Limb (tissue), 2 donors: Measurements from ENCODE around the gene PLEKHB1.

ENCODE experiments used
- DNase-seq, 2 donors: peaks; one replicate each; pipeline ENCODE4 v3.0.0-alpha.2; 2016; ENCODE audit errors: extremely low spot score in 2 of 2

PLEKHB1 gene

GRCh38 chr11:73648121-73648520 lies 1.7 kb downstream of the PLEKHB1 start:
- DNase-seq, result no peak

- no peak for DNase-seq
Measured at GRCh38 chr11:73648571-73649046, 2.2 kb downstream of the PLEKHB1 start.

GRCh38 chr11:73649206-73649605 lies 2.8 kb downstream of the PLEKHB1 start:
- DNase-seq, result no peak

- DNase-seq, result no peak
Measured at GRCh38 chr11:73650400-73650799, 4.0 kb downstream of the PLEKHB1 start.

GRCh38 chr11:73651252-73651651 lies 4.9 kb downstream of the PLEKHB1 start:
- no peak for DNase-seq

- DNase-seq, result no peak
Measured at GRCh38 chr11:73651661-73652045, 5.3 kb downstream of the PLEKHB1 start.

- DNase-seq, result peak; percentile 30 to 74
Measured at GRCh38 chr11:73652046-73652730, 5.8 kb downstream of the PLEKHB1 start.

GRCh38 chr11:73652856-73653559 lies 6.6 kb downstream of the PLEKHB1 start:
- DNase-seq, result no peak

- no peak for DNase-seq
Measured at GRCh38 chr11:73653996-73654395, 7.6 kb downstream of the PLEKHB1 start.

- DNase-seq, result no peak
Measured at GRCh38 chr11:73654482-73655021, 8.2 kb downstream of the PLEKHB1 start.

GRCh38 chr11:73655686-73656085 lies 9.3 kb downstream of the PLEKHB1 start:
- DNase-seq, result no peak

GRCh38 chr11:73656985-73657384 lies 10.6 kb downstream of the PLEKHB1 start:
- no peak for DNase-seq

GRCh38 chr11:73659961-73660360 lies 13.6 kb downstream of the PLEKHB1 start:
- DNase-seq, result no peak

GRCh38 chr11:73660497-73661034 lies 14.2 kb downstream of the PLEKHB1 start:
- DNase-seq, result no peak

- peak; percentile 84 to 96 for DNase-seq
Measured at GRCh38 chr11:73661035-73661628, 14.8 kb downstream of the PLEKHB1 start.

- no peak for DNase-seq
Measured at GRCh38 chr11:73662445-73663157, 16.2 kb downstream of the PLEKHB1 start.

GRCh38 chr11:73663604-73664495 lies 17.5 kb downstream of the PLEKHB1 start:
- DNase-seq, result no peak

- DNase-seq, result no peak
Measured at GRCh38 chr11:73664877-73665276, 18.5 kb downstream of the PLEKHB1 start.

GRCh38 chr11:73667891-73668290 lies 21.5 kb downstream of the PLEKHB1 start:
- no peak for DNase-seq

GRCh38 chr11:73670808-73671207 lies 24.4 kb downstream of the PLEKHB1 start:
- DNase-seq, result no peak
